NCI-H226 (cell line): ENCODE results near the gene PHIP.

Experiments
- DNase-seq: peaks from one replicate; pipeline ENCODE4 v3.0.0-alpha.2; 2015

The PHIP gene

DNA sequence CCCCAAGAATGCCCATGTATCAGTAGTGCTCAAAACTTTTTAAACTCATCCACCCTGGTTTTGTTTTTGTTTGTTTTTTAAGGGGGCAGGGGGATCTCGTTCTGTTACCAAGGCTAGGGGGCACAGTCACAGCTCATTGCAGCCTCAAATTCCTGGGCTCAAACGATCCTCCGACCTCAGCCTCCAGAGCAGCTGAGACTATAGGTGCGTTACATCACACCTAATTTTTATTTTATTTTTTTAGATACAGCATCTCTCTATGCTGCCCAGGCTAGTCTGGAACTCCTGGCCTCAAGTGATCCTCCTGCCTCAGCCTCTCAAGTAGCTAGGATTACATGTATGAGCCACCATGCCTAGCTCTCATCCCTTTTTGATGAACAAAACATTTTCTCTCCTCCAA, 11.2 kb downstream of the PHIP start:
- DNase-seq, result no peak

- DNase-seq, result no peak
These were observed 11.7 kb downstream of the PHIP start for GRCh38 chr6:79066330-79066729.

DNA sequence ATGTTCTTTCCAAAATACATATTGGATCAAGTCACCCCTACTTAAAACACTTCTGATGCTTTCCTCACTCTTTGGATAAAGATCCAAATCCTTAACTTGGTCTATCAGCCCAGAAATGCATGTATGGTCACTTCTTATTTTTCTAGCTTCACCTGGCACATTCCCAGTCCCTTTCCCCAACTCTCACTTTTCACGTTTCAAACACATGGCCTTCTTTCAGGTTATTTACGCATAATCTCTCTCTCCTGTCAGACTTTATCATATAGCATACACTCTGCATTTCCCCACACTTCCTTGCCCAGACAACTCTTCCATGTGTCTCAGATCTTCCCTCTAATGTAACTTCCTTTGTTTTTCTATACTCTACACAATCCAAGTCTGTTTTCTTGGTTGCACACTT, 12.8 kb downstream of the PHIP start:
- DNase-seq, result no peak

DNA sequence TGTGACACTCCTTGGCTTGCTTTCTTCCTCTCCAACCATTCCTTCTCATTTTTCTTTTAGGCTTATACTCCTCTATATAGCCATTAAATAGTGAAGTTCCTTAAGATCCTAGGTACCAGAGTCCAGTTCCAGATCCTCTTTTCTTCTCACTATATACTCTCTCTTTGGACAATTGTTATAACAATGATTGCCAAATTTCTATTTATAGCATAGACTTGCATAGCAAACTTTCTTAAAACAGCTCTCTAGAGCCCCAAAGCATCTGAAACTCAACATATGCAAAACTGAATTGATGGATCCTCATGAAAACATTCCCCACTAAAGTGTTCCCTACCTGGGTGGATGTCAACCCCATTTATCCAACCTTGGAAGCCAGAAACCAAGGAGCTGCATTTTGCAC, 13.4 kb downstream of the PHIP start:
- no peak for DNase-seq

- no peak for DNase-seq
These were observed 15.3 kb downstream of the PHIP start for GRCh38 chr6:79062708-79063107.

GRCh38 chr6:79057746-79058145, 20.3 kb downstream of the PHIP start:
- DNase-seq, result no peak

GRCh38 chr6:79056226-79056625, 21.8 kb downstream of the PHIP start:
- DNase-seq, result no peak

DNA sequence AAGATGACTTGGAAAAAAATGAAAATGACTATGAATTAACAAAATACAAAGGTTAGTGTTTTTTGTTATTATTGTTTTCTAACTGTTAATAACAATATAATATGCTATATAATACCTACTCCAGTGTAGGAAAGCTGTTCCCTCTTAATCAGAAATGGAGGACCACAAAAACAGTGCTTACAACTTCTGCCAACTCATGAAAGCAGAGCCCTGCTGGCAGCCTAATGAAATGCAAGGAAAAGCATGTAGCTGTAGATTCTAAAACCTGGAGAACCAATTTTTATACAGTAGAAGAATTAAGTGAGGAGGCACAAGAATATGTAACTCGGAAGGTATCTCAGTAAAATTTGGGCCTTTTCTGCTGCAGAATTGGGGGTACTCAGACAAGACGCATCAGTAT, 29.4 kb downstream of the PHIP start:
- DNase-seq, result no peak

DNA sequence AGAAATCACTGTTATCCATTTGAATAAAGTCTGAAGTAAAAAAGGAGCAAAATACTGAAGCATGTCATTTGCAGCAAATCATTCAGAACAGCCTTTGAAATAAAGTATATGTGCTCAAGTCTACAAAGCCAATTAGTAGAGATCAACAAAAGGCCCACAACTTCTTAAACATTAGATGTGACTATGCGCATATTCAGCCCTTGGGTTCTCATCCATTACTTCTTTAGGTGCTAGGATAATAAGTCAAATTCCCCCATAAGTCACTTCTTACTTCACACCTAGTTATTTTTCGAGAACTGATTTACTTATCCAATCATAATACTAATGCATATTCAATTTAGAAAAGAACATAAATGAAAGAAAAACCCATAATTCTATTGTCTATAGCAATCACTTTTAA, 31.0 kb downstream of the PHIP start:
- no peak for DNase-seq

- DNase-seq, result no peak
These were observed 32.1 kb downstream of the PHIP start for GRCh38 chr6:79045966-79046365.

DNA sequence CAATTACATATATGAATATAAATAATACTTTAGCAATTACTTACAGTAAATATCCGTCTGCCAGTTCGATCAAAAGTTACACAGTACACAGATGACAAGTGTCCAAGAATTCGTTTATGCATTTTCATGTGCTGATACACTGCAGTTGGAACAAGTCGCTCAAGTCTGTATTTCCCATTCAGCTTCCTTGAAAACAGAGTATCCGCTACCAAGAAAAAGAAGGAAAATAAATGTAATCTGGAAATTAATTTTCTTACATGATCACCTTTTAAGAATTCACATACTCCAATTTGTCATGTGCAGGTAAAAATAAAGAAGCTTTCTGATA, 35.3 kb downstream of the PHIP start:
- DNase-seq, result no peak

DNA sequence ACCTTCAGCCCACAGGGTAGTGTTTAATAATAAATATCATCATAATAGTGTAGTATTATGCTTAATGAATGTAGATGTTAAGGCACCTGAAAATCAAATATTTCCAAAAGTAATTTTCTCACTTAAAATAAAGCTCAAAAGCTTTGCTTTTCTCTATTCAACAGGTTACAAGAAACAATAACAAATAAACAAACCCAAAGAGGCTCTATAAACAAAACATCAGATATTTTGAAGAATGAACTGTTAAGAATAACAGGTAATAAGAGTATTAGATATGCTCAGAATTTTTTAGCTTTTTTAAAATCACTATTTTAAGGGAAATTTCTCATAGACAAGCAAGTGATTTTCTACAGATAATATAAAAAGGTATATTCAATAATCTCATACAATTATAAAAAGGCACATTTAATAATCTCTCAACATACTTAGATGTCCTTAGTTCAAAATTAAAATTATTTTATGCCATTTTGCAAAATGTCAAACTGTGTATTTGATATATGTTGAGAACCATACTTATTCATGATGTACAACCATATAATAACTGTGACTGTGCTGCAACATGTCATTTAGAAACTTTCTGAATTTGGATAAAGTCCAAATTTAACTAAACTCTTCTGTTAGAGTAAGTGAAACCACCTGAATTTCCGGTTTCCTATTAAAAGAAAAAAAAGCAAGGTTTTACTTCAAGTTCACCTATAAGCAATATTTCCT, 35.8 kb downstream of the PHIP start:
- no peak for DNase-seq

DNA sequence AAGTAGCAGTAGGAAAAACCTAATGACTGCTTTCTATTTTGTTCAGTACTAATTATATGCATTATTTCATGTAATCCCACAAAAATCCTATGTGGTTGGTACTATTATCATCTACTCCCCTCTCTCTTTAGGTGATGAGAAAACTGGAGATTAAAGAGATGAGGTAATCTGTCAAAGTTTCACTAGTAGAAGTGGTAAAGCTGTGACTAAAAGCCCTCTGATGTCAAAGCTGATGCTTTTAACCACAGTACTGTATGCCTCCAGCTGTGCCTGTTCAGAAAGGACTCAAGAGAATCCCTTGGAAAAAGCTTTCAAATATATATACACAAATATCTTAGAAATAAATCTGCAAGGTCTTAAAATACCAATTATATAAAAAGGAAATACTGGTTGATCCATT, 38.0 kb downstream of the PHIP start:
- peak; percentile 5 for DNase-seq

DNA sequence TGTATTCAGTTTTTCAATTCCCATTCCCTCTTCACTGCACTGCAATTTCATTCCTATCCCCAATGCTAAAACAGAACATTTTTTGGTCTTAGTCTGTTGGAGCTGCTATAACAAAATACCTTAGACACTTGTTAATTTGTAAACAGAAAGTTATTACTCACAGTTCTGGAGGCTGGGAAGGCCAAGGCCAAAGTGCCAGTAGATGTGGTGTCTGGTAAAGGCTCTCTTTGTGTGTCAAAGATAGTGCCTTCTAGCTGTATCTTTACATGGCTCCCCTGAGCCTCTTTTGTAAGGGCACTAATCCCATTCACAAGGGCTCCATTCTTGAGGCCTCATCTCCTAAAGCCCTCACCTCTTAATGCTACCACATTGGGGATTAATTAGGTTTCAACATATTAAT, 40.0 kb downstream of the PHIP start:
- no peak for DNase-seq

DNA sequence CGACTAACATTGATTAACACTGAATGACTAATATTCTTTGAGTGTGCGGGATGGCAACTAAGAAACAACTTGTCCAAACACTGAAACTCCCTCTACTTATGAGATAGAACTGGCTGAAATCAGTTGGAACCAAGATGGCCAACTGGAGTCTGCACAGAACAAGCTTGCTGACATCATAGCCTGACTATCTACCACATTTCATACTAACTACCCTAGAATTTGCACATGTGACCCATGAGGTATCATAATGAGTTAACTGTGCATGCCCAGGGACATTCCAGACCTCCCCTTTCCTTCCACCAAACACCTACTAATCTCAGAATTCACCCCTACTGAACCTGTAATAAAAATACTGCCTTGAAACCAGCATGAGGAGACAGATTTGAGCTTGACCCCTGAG, 43.2 kb downstream of the PHIP start:
- peak; percentile 23 for DNase-seq

- DNase-seq, result no peak
These were observed 44.8 kb downstream of the PHIP start for GRCh38 chr6:79033279-79033678.

GRCh38 chr6:79031821-79032590, 46.0 kb downstream of the PHIP start:
- no peak for DNase-seq

DNA sequence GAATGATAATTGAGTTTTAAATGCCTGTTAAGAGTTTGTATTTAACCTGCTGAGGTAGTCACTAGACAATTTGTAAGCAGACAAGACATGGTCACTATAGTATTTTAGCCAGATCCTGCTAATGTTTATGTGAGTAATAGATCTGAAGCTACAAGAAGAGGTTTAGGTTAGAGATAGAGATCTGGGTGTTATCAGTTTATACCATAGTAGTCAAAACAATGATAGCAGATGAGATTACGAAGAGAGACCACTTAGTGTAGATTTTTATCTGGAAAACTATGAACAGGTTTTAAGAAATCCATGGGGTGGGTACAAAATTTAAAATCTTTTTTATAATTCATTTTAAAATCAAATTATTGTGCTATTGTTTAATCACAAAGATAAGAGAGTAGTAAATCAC, 47.5 kb downstream of the PHIP start:
- no peak for DNase-seq

GRCh38 chr6:79030023-79030422, 48.0 kb downstream of the PHIP start:
- DNase-seq, result no peak

- no peak for DNase-seq
These were observed 49.3 kb downstream of the PHIP start for GRCh38 chr6:79028641-79029314.

- DNase-seq, result no peak
These were observed 66.1 kb downstream of the PHIP start for GRCh38 chr6:79011940-79012339.

DNA sequence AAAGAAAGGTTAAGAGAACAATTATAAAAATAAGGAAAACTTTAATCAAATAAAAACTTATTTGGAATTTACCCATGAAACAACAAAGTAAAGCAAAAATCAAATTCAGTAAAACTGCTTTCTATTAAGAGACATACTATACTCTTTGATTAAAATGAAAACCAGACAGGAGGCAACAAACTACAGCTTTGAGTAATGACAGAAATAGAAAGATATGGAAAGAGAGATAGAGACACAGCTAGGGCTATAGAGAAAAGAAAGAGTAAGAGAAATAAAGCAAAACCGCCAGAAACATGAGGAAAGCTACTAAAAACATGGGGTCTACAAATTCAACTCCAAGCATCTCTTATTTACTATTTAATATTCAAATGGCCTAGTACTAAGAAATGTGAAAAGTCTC, 67.6 kb downstream of the PHIP start:
- no peak for DNase-seq

DNA sequence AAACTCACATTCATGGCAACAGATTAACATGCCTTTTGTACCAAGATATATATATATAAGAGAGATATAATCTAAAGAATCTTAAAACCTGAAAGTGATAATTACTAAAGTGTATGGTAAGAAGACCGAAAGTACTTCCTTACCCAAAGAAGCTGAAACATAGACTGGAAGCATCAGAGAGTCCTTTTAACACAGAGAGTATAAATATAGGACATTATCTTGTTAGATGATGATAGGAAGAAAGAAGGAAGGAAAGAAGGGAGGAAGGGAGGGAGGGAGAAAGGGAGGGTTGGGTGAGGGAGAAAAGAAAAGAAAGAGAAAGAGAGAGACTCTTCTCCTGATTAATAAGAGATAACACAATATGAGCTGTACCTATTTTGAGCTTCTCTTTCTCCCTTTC, 68.2 kb downstream of the PHIP start:
- DNase-seq, result no peak

GRCh38 chr6:79005497-79005896, 72.6 kb downstream of the PHIP start:
- no peak for DNase-seq
